Adipose tissue (tissue), 3 donors: ENCODE data around the gene KIF20B. TPM values are rescaled to one million over a fixed set of nuclear protein-coding genes. Genes with fewer than 3 reads are reported as not detected.

ENCODE experiments used
- H3K27ac ChIP-seq: one replicate; pipeline ENCODE4 v1.5.1; 2013; ENCODE audit warnings: low read depth, low read length
- WGBS, 3 donors: extraction: QIAGEN DNeasy Blood & Tissue Kit; methylation state at CpG; one replicate each; pipeline ENCODE4 v1.1.7; 2013; 5-methylcytosine and 5-hydroxymethylcytosine counted together
- polyA plus RNA-seq, 3 donors: library from polyadenylated mRNA; stranded (reverse); fragments of 200-250 nt; gene quantifications; one replicate each; pipeline ENCODE4 v1.2.3, GENCODE V29; 2013
- donor health status: healthy with polysubstance abuse.
- donor health status: Bipolar disorder and iron deficiency.
- donor health status: healthy.

The KIF20B gene, protein sequence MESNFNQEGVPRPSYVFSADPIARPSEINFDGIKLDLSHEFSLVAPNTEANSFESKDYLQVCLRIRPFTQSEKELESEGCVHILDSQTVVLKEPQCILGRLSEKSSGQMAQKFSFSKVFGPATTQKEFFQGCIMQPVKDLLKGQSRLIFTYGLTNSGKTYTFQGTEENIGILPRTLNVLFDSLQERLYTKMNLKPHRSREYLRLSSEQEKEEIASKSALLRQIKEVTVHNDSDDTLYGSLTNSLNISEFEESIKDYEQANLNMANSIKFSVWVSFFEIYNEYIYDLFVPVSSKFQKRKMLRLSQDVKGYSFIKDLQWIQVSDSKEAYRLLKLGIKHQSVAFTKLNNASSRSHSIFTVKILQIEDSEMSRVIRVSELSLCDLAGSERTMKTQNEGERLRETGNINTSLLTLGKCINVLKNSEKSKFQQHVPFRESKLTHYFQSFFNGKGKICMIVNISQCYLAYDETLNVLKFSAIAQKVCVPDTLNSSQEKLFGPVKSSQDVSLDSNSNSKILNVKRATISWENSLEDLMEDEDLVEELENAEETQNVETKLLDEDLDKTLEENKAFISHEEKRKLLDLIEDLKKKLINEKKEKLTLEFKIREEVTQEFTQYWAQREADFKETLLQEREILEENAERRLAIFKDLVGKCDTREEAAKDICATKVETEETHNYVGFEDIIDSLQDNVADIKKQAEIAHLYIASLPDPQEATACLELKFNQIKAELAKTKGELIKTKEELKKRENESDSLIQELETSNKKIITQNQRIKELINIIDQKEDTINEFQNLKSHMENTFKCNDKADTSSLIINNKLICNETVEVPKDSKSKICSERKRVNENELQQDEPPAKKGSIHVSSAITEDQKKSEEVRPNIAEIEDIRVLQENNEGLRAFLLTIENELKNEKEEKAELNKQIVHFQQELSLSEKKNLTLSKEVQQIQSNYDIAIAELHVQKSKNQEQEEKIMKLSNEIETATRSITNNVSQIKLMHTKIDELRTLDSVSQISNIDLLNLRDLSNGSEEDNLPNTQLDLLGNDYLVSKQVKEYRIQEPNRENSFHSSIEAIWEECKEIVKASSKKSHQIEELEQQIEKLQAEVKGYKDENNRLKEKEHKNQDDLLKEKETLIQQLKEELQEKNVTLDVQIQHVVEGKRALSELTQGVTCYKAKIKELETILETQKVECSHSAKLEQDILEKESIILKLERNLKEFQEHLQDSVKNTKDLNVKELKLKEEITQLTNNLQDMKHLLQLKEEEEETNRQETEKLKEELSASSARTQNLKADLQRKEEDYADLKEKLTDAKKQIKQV (N-terminal part only)
- 1 to 10 TPM in 1 of 3 donors, under 1 TPM in 2; 0.48 to 1.0 (median 0.67) TPM for polyA plus RNA-seq

DNA sequence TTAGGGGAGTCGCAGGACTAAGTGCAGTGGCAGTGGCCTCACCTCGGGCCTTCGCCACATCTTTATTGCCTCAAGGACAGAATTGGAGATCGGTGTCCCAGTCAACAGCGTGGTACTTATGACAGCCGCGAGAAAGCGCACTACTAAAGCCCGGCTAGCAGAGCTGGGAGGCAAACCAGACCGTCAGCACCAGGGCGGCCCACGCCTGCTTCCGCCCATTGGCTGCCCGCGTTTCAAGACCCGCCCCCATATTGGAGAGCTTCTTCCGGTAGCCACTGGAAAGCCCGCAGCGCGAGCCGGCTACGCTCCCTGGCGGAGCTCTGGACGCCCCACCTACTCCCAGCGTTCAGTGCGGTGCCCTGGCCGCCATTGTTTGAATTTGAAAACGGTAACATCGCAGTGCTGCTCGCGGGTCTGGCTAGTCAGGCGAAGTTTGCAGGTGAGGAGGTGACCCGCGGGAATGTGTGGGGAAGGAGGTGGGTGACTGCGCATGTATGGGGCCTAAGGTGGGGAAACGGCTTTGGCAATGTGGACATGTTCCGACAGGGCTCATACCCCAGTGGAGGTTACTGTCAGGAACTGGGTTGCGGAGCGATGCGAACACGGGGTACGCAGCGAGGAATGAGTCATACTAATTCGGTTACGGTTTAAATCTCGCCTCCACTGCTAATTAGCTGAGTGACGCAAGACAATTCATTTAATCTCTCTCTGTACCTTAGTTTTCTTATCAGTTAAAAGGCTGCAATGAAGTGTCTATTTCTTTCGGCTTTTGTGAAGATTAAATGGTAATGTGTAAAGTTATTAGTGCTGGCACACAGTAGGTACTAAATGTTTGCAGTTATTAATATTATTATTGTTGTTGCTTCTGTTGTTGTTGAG, at the start of gene KIF20B:
Gene KIF20B, plus strand, starts transcription at position 349 of the 879 bp plus-strand sequence. CDS start 3,705 bp downstream, outside the sequence.
- 0 to 1% (median 0%) methylated on average over 45 to 48 of the region's 48 CpGs for WGBS, 3 donors
- H3K27ac ChIP-seq = no peak within 1 kb of the TSS

DNA sequence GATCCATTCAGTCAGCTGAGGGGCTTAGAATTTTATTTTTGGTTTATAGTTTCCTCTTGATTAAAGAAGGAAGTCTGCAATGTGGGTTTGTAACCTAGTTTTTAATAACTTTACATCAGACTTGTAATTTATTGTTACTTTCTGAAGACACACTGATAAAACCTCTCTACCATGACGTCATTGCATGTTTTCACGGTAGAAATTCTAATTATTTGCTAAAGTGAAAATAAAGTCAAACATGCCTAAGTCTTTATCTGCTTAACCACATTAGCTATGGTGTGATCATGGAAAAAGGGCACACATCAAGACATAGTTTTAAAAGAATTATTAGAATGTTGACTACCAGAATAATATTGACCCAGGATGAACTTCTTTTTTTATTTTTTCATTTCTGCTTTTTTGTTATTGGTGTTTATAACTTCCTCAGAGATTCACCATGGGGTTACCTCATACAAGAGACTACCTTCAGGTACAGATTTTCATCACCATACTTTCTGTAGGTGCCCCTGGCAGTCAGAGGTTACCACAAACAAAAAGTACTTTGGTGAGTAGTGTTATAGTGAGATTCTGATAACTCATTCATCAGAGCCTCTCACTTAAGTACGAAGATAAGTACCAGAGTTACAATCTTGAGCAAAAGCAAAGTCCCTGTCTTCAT, 49.3 kb upstream of the KIF20B start:
- 62 to 86% (median 65%) methylated on average over 3 of the region's 3 CpGs for WGBS, 3 donors
- no peak overlapping the region for H3K27ac ChIP-seq

DNA sequence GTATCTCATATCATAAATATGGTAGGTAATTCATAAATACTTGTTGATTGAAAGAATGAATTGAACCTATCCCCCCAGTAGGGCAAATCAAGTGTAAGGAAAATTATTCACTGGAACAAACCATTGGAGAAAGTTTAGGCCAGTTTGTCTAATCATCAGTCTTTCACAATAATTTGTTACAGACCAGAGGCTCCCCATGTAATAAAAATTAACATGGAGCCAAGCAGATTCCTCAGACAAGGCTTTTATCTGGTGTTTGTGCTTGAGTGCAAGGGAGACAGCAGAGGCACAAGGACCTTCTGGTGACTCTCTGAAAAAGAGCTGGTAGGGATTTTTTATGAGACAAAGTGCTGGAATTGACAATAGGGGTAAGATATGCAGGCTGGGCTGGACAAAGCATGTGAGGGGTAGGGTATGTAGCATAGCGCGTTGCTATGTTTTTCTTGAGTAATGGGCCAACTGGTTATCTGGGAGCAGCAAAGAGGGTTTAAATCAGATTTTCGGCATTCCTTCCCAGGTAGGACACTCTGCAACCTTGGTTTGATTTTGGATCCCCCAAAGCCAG, 48.5 kb upstream of the KIF20B start:
- WGBS, 3 donors = 87 to 95% (median 94%) methylated on average over 3 of the region's 3 CpGs
- no peak overlapping the region for H3K27ac ChIP-seq

DNA sequence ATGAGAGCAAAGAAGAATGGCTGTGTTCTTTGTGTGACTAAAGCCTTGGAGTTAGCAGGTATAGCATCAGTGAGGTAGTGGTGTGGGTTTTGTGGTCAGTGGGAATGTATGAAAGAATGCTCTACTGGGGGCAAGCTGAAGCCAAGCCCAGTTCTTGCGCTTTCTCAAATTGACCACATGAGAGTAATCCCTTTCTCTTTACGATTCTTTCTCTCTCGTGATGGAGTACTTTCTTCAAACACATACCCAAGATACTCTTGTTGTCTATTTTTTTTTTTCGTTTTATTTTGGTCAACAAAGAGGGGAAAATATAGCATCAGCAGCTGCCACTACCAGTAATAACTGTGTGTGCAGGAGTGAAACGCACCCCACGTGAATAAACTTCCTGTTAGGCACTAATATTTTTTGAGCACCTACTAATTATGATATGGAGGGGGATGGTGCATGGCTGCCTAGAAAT, 48.0 kb upstream of the KIF20B start:
- WGBS, 3 donors = 75 to 84% (median 81%) methylated on average over 6 of the region's 6 CpGs
- H3K27ac ChIP-seq = no peak overlapping the region

DNA sequence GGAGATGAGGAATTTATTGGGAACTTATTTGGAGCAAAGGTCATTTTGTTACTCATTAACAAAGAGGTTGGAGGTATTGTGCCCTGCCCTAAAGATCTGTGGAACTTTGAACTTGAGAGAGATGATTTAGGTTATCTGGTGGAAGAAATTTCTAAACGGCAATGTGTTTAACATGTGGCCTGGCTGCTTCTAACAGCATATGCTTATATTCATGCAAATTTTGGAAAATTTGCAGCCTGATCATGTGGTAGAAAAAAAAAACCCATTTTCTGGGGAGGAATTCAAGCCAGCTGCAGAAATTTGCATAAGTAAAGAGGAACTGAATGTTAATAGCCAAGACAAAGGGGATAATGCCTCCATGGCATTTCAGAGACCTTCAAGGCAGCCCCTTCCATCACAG, 45.7 kb upstream of the KIF20B start:
- H3K27ac ChIP-seq = no peak overlapping the region
- WGBS, 3 donors = 58 to 94% (median 93%) methylated on average over 1 of the region's 1 CpG

DNA sequence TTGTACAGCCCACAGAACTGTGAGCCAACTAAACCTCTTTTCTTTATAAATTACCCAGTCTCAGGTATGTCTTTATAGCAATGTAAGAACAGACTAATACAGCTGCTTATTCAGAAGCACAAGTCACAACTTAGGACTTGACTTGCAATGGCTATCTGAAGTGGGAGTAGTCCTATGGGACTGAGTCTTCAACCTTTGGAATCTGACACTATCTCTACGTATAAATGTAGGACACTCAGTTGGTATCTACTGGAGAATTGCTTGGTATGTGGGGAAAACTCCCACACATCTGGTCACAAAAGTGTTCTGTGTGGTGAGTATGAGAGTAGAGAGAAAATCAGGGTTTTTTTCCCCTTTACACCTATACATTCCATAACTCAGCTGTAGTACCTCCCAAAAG, 44.1 kb upstream of the KIF20B start:
- WGBS, 3 donors = 81 to 94% (median 88%) methylated on average over 1 of the region's 1 CpG
- no peak overlapping the region for H3K27ac ChIP-seq

DNA sequence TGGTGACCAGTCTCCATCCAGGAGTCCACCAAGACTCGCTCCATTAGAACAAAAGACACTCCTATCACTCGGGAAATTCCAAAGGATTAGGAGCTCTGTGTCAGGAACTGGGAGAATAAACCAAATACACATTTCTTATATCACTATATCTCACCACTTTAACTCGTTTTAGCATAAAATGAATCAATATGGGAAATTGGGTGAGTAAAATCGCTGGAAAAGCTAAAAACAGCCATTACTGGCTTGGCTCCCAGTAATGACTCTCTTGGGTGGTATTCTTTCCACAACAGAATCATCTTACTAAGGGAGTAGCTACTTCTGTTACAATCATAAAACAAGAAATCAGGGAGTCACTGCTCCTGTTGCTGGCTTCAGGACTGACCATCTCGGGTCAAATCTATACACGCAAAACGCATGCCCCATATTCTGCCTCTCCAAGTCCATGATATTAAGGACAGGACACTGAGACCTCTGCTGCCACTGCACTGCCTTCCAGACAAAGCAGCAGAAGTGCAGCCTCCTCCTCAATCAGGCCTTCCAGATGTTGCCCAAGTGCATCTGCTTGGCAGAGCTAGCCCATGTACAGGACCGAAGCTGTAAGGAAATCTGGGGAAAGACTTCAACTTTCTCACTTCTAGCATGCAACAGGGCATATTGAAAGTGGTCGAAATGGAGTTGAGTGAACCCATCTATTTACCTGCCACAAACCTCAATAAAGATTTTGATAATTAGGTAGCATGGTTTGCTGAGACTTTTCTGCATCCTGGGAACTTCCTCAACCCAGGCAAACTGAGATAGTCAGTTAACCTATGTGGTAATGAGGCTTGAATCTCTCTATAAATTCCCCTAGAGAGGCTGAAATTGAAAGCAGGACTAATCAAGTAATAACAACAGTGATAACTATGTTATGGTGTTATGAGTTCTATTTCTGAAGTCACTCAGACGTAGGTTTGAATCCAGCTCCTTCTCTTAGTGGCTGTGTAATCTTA, 42.0 kb upstream of the KIF20B start:
- H3K27ac ChIP-seq = no peak overlapping the region
- WGBS, 3 donors = 63 to 79% (median 67%) methylated on average over 10 of the region's 10 CpGs

DNA sequence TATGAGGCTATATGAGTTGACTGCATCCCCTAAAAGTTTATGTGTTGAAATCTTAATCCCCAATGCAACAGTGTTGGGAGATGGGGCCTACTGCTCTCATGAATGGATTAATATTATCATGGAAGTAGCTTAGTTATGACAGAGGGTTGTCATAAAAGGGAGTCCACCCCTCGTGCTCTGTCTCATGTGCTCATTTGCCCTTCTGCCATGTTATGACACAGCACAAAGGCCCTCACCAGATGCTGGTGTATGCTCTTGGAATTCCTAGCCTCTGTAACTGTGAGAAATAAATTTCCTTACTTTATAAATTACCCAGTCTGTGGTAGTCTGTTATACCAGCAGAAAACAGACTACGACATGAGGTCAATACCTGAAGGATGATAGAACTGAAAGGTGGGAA, 38.8 kb upstream of the KIF20B start:
- WGBS, 3 donors = 86 to 93% (median 90%) methylated on average over 2 of the region's 2 CpGs
- H3K27ac ChIP-seq = no peak overlapping the region

DNA sequence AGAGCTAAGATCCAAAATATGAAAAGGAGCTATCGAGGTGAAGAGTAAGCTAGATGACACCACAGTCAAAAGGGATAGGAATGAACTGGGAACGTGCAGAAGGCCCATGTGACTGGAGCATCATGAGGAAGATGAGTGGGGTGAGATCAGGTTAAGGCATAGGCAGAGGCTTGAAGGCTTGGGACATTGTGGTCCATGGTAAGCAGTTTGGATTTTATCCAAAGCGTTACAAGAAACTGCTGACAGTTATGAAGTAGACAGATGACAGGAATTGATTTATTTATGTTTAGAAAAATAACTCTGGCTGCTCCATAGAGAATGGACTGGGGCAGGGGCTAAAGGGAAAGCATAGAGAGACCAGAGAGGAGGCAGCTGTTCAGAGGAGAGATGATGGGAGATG, 38.2 kb upstream of the KIF20B start:
- no peak overlapping the region for H3K27ac ChIP-seq
- WGBS, 3 donors = 68 to 75% (median 73%) methylated on average over 3 of the region's 3 CpGs

DNA sequence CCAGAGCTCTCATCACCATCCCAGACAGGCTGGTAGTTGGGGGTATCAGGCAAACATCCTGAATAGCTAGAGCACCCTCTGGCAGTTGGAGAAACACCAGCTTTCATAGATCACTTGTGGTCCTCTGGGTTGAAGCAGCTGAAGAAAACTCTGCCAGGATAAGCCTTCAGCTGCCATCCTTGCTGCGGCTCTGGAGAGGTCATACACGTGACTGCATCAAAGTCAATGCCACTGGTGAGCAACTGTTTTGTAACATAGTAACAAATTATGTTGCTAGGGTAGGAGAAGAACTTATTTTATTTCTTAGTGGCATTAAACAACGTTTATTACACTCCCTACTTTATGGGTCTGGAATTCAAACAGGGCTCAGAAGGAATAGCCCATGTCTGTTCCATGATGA, 37.2 kb upstream of the KIF20B start:
- 66 to 72% (median 72%) methylated on average over 3 of the region's 3 CpGs for WGBS, 3 donors
- no peak overlapping the region for H3K27ac ChIP-seq

DNA sequence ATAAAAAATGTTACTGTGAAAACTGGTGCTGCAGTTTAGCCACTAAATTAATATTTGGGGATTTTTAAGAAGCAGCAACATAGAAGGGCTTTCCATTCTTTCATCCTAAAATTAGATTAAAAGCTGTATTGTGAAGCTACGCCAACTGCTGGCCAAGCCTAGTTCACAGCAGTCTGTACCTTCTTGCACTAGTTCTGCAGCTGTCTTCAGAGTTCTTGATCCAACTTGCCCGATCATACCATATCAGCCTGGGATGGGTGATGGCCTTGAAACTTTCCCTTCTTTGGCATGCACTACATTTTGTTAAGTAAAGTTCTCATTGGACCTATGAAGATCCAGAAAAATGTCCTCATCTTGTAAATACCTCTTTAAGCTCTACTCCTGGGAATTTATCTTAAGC, 36.1 kb upstream of the KIF20B start:
- 69 to 80% (median 79%) methylated on average over 2 of the region's 2 CpGs for WGBS, 3 donors
- no peak overlapping the region for H3K27ac ChIP-seq

DNA sequence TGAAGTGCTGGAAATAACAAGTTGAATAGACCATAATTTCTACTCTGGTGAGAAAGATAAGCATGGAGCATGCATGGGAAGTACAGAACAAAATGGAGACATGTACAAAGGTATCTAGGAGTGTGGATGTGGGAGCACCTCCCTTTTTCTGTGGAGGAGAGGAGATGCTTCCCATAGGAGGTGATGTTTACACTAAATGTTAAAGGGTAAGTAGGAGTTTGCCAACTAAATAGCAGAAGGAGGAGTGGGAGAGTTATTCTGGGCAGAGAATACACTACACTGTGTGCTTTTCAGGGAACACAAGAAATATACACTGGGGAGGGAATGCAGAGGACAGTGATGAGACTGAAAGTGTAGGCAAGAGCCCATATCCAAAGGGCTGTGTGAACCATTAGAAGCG, 35.3 kb upstream of the KIF20B start:
- H3K27ac ChIP-seq = no peak overlapping the region
- 92 to 100% (median 97%) methylated on average over 1 of the region's 1 CpG for WGBS, 3 donors

DNA sequence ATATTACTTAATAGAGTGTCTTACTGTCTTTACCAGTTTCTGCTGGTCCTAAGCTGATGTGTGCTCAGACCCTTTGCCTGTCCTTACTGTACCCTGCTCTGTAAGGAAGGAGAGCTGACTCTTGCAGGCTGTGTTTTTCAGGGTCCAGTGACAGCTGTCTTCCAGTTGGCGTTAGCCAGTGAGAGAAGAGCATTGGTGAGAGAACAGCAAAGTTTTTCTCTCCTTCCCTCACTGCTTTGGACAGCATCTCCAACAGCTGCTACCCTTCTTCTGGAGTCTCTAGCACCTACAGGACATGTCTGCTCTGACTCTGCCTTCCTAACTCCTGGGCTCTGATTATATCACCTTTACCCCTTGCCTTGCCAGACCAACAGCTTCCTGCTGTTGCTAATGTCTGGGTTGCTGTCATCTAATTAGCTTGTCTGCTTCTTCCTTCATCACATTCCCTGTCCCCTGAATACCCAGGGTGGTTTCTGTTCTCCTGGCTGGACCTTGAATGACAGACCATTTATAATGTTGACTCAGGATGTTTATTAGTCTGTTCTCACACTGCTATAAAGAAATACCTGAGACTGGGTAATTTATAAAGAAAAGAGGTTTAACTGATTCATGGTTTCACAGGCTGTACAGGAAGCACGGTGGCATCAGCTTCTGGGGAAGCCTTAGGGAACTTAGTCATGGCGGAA, 32.9 kb upstream of the KIF20B start:
- 79 to 91% (median 89%) methylated on average over 3 of the region's 3 CpGs for WGBS, 3 donors

DNA sequence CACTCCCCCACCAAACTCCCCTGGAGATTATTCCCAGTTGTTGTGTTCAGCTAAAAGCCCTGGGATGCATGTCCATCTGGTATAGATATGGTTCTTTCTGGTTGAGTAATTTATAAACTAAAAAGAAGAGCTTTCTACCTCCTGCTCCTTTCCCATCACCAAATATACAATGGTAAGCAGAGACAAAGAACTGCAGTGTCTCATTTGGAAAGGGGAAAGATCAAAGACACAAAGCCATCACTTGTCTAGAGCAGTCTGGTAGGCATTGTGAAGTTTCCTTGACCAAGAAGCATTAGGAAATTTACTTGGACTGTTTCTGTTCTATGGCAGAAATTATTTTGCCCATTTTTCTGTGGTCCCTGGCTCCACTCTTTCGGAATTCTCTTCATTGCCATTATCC, 31.4 kb upstream of the KIF20B start:
- WGBS, 3 donors = 90 to 100% (median 92%) methylated on average over 1 of the region's 1 CpG
- no peak overlapping the region for H3K27ac ChIP-seq

More for the DNA sequence above, 32.9 kb upstream of the KIF20B start:
- H3K27ac ChIP-seq = no peak overlapping the region

DNA sequence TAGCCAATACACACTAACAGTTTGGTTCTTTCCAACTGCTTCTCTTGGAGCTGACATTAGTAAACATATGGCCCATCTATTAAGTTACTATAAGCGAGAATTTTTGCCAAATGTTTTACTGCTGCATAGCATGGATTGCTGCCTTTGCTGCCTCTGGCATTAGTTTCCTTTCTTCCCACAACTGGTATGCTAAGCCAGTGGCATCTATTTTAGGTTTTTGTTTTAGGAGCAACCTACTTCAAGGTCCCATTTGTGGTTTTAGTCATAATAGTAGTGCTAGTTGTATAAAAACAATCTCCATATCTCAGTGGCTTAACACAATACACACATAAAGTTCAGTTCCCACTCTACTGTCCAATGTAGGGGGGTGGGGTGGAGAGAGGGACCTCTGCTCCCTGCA, 30.5 kb upstream of the KIF20B start:
- 85 to 90% (median 87%) methylated on average over 1 of the region's 1 CpG for WGBS, 3 donors
- H3K27ac ChIP-seq = no peak overlapping the region
